ENCODE measurements around the gene CSNK1G1.
"Not testable (repeated sequence)": the region's sequence is repeated elsewhere in the genome, so short reads cannot be mapped to it uniquely, and the experiment has no call there.

Gene CSNK1G1

DNA sequence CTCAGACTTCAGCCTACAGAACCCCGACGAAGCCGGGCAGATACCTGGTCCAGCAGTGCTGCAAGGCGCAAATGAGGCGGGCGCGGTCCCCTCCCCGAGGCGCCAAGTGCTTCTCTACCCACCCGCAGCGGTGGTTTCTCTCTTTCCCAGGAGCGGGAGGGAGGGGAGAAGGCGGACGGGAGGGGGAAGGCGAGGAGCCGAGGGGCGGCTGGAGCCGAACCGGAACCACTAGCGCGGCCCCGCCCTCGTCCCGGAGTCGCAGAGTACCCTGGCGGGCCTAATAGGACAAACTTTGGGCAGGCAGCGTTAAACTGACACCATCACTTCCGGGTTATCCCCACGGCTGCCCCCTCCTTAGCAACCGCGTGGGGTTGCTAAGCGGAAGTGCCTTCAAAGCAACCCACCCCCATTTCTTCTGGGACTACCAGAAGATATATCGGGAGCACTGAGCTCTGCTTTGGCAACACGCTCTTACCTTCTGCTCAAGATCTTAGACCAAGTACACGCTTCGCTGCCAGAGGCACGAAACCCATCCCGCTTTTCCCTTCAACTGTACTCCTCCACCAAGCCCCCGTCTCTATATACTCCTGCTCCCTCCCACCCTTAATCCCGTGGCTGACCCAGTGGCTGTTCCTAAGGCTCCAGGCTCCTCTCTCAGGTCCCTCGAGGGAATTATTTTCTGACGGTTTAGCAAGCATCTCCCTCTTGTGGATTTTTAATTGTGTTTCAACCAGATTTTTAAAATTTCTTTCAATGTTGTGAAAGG is at the start of gene CSNK1G1:
TSS of gene CSNK1G1 (minus strand) at position 230 of the 766 bp plus-strand sequence. CDS start 55,674 bp downstream, outside the sequence.
- DNase-seq (ENCODE audit: low read depth) = peak; percentile 86

DNA sequence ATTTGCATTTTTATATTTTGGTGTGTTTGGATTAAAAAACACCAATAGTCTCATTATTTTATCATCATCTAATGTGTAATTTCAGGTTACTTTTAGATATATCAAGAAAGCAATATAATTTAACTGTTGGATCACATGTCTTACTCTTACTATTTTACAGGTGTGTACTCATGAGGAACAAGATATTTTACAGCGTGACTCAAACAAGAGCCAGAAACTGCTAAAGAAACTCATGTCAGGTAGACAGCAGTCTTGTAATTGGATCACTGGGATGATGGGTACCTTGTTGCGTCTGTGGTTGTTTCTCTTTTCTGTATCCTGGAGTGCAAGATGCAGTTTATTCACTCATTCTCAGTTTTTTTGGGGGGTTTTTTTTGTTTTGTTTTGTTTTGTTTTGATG is 44.6 kb upstream of the CSNK1G1 start:
- DNase-seq (ENCODE audit: low read depth) = no peak

DNA sequence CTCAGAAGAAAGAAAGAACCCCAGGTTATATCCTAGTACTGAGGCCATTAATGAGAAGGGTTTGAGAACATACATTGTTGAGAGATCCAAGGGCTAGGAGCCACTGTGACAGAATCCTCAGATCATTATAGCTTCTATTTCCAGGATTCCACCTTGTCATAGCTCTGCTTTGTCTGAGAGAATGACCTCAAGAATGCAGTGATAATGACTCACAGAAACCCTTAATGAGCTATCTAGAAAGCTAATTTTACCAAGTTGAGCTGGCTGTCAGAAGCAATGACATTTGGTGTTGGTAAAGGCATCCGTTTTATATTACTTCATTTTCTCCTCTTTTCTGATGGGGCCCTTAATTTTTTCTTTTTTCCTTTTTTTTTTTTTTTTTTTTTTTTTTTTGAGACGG is 42.6 kb upstream of the CSNK1G1 start:
- DNase-seq (ENCODE audit: low read depth) = no peak

DNA sequence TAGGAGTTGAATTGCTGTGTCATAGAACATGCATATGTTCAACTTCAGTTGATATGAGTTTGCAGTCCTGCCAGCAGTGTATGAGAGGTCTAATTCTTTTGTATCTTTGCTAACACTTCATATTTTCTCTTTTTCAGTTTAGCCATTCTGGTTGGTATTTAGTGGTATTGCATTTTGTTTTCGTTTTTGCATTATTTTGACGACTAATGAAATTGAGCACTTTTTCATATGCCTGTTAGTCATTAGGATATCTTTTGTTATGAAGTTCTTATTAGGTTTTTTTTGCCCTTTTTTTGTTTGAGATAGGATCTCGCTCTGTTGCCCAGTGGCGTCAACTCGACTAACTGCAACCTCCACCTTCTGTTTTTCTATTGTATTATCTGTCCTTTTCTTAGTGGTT is 40.8 kb upstream of the CSNK1G1 start:
- no peak for DNase-seq (ENCODE audit: low read depth)

DNA sequence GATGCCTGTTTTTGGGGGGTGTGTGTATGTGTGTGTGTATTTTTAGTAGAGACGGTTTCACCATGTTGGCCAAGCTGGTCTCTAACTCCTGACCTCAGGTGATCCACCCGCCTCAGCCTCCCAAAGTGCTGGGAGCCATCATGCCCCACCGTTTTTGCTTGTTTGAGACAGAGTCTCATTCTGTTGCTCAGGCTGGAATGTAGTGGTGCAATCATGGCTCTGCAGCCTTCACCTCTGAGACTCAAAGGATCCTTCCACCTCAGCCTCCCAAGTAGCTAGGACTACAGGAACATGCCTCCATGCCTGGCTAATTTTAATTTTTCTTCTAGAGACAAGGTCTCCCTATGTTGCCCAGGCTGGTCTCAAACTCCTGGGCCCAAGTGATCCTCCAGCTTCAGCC is 36.5 kb upstream of the CSNK1G1 start:
- DNase-seq (ENCODE audit: low read depth) = not testable (repeated sequence)

DNA sequence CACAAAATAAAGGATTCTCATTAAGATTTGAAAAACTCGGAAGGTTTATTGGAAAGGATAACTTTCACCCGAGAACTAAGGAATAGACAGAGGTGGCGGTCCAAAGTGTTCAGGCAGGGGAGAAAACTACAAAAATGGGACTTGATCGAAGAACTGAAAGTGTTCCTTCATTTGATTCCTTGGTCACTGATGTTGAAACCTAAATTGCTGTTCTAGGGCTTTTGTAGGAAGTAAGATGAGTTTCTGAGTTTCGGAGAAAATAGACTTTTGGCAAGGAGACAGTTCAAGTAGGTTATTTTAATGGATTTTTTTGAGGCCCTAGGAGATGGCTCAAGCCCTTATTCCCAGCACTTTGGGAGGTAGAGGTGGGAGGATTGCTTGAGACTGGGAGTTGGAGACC is 33.1 kb upstream of the CSNK1G1 start:
- DNase-seq (ENCODE audit: low read depth) = no peak

DNA sequence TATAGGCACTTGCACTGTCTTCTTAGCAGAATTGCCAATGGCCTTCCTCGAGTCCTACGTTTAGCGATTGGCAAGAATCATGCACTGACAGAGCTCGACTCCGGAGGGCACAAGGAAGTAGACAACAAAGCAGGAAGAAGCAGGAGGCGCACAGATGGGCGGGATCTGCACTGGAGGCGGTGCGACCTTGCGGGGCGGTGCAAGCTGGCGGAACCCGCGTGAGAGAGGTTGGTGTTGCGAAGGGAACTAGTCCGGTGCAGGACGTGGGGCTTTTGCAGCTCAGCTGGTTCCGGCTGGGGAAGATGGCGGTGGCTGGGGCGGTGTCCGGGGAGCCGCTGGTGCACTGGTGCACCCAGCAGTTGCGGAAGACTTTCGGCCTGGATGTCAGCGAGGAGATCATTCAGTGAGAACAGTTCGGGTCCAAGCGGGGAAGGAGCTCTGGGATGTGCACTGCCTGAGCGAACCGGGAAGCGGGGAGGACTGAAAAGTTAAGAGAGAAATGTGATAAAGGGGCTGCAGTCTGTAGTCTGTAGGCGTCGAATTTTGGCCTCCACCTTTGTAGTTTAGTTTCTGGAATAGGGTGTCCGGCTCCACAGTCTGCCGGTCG is 31.7 kb upstream of the CSNK1G1 start, which contains the start of gene TRIP4:
TSS of gene TRIP4 (plus strand) at position 275 of the 607 bp plus-strand sequence. CDS start at position 303, 28 bp downstream.
- DNase-seq (ENCODE audit: low read depth) = peak; percentile 89

DNA sequence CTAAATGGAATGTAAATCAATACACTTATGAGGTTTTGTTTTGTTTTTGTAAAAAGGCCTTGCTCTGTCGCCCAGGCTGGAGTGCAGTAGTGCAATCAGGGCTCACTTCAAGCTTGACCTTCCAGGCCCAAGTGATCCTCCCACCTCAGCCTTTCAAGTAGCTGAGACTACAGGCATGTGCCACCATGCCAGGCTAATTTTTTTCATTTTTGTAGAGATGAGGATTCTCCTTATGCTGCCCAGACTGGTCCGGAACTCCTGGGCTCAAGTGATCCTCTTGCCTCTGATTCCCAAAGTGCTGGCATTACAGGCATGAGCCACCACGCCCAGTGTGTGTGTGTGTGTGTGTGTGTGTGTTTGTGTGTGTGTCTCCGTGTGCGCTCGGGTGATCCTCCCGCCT is 30.3 kb upstream of the CSNK1G1 start:
- DNase-seq (ENCODE audit: low read depth) = no peak

DNA sequence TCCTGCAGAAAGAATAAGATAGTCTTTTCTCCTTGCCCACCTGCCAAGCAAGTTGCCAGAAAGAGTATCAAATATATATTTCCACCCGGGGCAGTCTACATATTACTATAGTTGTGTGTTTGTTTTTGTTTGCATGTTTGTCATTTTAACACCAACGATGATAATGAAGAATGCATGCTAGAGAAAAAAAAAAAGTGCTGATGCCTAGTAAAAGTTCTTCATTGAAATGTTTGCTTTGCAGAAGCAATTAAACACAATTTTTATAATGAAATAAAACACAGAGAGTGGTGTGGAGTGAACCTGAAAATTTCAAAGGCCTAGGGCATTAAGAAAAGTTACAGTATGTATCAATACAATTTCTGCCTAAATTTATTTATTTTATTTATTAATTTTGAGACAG is 27.8 kb upstream of the CSNK1G1 start:
- DNase-seq (ENCODE audit: low read depth) = no peak

DNA sequence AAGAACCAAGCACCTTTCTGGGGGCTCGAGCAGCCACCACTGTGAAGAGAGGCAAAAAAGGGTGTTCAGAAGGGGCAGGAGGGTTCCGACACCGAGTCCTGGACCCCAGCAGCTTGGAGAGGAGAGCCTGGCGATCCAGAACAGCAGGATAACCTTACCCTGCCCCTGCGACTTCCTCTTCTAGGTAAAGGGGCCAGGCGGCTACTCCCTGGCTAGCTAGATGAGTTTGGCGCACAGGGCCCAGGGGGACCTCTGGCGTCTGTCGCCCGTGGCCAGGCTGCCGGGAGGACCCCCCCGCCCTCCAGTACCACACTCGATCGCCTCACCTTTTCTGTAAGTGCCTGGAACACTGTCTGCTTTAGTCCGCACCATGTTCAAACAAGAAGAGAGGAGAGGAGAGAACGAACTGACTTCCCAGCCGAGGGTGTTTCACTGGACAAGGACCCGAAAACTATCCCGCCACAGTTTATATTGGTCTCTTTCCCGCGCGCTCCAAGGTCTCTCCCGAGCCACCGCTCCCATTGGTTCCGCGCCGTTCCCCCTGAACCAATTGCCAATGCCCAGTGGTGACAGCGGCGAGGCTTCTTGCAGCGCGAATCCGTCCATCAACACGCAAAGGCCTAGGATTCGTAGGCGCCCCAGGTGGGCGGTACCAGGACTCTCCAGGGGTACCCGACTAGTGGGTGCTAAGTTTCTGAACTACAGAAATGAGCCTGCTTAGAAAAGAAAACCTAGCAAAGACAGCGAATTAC is 25.2 kb upstream of the CSNK1G1 start, which contains the start of gene PCLAF:
TSS of gene PCLAF (minus strand) at position 442 of the 752 bp plus-strand sequence. CDS start at position 372, 70 bp downstream.
- peak; percentile 76 for DNase-seq (ENCODE audit: low read depth)

DNA sequence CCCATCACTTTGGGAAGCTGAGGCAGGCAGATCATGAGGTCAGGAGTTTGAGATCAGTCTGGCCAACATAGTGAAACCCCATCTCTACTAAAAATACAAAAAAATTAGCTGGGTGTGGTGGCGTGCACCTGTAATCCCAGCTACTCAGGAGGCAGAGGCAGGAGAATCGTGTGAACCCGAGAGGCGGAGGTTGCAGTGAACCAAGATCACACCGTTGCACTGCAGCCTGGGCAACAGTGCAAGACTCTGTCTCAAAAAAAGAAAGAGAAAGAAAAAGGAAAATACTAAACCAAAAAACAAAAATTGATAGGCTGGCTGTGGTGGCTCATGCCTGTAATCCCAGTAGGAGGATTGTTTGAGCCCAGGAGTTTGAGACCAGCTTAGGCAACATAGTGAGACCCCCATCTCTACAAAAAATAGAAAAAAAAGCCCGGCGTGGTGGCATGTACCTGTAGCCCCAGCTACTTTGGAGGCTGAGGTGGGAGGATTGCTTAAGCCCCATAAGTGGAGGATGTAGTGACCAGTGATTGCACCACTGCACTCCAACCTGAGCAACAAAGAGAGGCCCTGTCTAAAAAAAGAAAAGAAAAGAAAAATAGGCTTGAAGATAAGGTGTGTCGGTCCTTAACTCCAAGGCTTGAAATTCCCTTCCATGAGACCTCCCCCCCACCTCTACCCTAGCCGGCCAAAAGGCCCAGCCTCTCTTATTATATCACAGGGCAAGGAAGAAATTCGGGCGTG is 24.3 kb upstream of the CSNK1G1 start:
- DNase-seq (ENCODE audit: low read depth) = not testable (repeated sequence)

DNA sequence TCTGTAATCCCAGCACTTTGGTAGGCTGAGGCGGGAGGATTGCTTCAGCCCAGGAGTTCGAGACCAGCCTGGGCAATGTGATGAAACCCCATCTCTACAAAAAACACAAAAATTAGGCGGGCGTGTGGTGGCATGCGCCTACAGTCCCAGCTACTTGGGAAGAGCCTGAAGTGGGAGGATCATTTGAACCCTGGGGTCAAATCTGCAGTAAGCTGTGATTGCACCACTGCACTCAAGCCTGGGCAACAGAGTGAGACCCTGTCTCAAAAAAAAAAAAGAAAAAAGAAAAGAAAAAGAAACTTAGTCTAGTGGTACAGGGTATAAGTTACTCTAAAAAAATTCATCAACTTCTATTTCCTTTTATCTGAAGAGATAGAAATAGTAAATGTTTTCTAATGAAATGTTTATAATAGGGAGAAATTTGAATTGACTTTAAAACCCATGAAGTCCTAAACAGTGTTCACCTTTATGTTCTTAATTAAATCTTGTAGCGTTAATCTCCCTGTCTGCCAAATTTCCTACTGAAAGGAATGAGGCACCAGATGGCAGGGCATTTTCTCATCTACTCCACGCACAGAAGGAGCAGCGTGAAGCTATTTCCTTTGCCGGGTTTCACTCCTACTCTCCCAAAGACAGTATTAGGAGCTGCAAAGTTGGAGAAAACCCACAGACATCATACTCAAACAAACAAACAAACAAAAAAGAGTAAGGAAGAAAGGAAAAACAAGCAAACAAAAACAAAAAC is 23.4 kb upstream of the CSNK1G1 start:
- DNase-seq (ENCODE audit: low read depth) = no peak

DNA sequence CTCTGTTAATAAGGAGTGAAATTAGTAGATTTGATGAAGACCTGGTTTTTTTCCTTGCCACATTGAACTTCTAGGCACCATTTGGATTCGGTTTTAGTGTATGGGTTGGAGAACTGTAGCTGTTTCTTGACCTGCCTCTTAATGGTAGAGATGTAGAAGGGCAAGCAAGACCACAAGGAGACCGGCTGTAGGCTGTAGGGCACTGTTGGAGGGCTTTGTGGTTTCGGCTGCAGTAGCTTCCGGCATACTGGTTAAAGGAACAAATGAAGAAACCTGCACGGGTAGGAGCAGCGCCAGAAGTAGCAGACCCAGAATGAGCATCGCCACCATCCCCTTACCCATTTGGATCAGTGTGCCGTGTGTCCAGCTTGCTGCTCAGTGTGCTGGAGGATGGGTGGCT is 17.4 kb upstream of the CSNK1G1 start:
- no peak for DNase-seq (ENCODE audit: low read depth)

DNA sequence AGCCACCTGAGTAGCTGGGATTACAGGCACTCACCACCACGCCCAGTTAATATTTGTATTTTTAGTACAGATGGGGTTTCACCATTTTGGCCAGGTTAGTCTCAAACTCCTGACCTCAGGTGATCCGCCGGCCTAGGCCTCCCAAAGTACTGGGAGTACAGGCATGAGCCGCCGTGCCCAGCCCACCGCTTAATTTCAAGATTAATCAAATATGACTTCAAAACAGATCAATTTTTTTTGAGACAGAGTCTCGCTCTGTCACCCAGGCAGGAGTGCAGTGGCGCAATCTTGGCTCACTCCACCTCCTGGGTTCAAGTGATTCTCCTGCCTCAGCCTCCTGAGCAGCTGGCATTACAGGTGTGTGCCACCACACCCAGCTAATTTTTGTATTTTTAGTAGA is 15.4 kb upstream of the CSNK1G1 start:
- not testable (repeated sequence) for DNase-seq (ENCODE audit: low read depth)

DNA sequence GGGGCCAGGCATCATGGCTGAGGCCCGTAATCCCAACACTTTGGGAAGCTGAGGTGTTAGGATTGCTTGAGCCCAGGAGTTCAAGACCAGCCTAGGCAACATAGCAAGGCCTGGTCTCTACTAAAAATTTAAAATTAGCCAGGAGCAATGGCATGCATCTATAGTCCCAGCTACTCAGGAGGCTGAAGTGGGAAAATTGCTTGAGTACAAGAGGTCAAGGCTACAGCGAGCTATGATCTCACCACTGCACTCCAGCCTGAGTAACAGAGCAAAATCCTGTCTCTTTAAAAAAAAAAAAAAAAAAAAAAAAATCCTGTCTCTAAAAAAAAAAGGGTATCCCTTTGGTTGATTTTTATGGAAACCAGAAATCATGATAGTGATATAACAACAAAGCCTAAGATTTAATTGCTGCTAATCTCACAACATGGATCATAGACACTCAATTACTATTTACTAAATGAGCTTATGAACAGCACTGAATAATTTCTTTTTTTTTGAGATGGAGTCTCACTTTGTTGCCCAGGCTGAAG is 13.2 kb upstream of the CSNK1G1 start:
- DNase-seq (ENCODE audit: low read depth) = no peak

DNA sequence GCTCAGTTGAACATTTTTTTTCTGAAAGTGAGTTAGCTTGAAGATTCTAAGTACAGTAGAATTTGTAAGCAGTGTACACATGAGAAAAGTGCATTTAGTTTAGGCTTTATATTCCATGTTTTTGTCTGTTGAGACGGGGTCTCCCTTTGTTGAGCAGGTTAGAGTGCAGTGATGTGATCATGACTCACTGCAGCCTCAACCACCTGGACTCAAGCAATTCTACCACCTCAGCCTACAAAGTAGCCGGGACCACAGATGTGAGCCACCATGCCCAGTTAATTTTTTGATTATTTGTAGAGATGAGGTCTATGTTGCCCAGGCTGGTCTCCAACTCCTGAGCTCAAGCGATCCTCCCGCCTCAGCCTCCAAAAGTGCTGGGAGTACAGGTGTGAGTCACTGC is 5.3 kb upstream of the CSNK1G1 start:
- DNase-seq (ENCODE audit: low read depth) = no peak

DNA sequence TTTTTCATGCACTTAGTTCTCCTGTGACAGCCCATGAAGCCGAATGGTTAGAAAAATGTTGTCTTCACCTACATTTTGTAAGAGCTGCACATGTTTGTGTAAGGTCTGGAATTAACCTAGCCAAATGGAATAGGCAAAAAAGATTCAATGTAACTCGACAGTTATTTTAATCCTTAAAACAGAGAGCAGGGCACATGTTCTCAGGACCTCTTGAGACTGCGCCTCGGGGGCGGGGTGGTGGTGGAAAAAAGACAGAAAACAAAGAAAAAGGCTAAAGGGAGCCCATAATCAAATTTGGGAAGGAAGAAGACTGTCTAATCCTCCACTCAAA is 702 bp upstream of the CSNK1G1 start:
- no peak for DNase-seq (ENCODE audit: low read depth)

DNA sequence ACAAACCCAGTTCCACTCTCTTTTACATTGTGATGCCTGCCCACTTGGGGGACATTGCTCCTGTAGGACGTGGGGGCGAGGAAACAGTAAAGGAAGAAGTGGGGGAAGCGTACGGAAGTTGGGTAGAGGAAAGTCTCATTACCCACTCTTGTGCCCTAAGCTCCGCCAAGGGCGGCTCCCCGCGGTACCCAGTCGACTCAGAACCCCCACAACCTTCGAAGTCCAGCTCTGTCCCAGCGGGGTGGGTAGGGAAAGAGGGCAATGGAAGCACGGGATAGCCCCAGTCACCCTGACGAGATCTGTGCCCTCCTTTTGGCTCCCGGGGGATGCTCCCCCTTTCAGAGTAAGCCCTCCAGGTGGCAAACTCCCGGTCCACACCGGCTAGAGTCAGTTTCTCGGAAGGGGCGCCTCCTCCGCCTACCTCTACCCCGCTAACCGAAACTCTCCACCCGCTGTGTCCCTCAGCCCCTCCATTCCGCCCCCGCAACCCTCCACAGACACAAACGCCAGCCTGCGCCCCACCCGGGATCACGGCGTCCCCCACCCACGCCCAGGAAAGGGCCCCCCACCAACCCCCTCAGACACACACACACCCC is 527 bp downstream of the CSNK1G1 start:
- no peak for DNase-seq (ENCODE audit: low read depth)

DNA sequence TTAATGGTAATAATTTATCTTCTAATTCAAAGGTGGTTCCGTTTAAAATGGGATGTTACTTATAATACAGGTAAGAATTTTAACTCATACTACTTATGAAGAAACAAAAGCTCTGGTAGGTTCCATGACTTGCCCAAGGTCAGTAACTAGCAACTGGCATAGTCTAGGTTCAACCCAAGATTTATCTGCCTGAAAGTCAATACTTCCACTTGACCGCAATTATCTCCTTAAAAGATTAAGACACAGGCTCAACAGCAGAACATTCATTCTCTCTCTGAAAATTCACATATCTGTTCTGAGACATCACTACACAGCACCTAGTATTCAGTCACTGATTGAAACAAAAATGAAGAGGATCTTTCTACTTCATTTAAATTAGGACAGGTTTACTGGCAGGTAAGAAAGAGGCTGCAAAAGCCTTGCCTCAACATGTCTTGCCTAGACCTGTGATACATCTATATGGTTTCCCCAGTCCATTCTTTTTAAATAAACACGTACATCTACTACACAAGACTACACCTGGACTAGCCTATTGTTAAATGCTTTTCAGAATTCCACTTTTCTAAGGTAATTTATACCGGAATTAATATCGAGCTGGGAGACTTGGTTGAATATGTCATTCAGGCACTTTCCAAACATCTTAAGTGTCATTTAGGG is 1.2 kb downstream of the CSNK1G1 start:
- no peak for DNase-seq (ENCODE audit: low read depth)

DNA sequence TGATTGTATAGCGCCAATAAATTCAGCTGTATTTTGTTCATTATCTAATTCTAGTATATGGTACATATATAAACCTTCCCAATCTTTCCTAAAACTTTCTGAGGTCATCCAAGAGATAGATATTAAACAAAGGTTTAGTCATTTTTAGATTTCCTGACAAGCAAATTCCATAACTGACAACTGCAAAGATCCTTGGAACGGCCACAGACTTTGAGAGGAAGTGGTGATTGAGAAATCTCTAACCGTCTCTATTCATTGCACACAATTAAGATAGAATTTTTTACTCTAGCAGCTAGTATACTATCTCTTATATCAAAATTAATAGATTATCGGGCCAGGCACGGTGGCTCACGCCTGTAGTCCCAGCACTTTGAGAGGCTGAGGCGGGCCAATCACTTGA is 4.7 kb downstream of the CSNK1G1 start:
- DNase-seq (ENCODE audit: low read depth) = no peak
